Type B pancreatic cell (in vitro differentiated cells): ENCODE measurements around the gene AKAP13. TPM values are rescaled to one million over a fixed set of nuclear protein-coding genes. Genes with fewer than 3 reads are reported as not detected.

Source experiments
- DNase-seq: peaks from one replicate; pipeline ENCODE4 v3.0.0; 2021; ENCODE audit warnings: mixed read lengths; ENCODE audit not compliant: unreplicated experiment; ENCODE audit errors: extremely low spot score
- H3K27ac Mint-ChIP-seq: 2 replicates; pipeline ENCODE4 v1.8.0; 2021; ENCODE audit warnings: mild to moderate bottlenecking, mixed read lengths
- H3K27me3 Mint-ChIP-seq: 2 replicates; pipeline ENCODE4 v1.8.0; 2021; ENCODE audit warnings: mixed read lengths
- H3K36me3 Mint-ChIP-seq: 2 replicates; pipeline ENCODE4 v1.8.0; 2021; ENCODE audit warnings: mixed read lengths
- H3K4me1 Mint-ChIP-seq: one replicate; pipeline ENCODE4 v1.8.0; 2021; ENCODE audit warnings: mixed read lengths; ENCODE audit not compliant: unreplicated experiment
- H3K4me3 Mint-ChIP-seq: 2 replicates; pipeline ENCODE4 v1.8.0; 2021; ENCODE audit warnings: mild to moderate bottlenecking, mixed read lengths
- H3K9me3 Mint-ChIP-seq: 2 replicates; pipeline ENCODE4 v1.8.0; 2021; ENCODE audit warnings: mixed read lengths
- total RNA-seq: library from RNA; stranded (reverse); gene quantifications from 2 replicates; pipeline ENCODE4 v1.2.1, GENCODE V29; 2021; ENCODE audit warnings: low replicate concordance
- TF ChIP-seq, protein P1 (sequence below): fragments of 200-600 bp; sonication (generic); conservative IDR thresholded peaks from 2 replicates; pipeline ENCODE4 v1.5.0; 2021; ENCODE audit warnings: antibody characterized with exemption, mild to moderate bottlenecking

The AKAP13 gene
- total RNA-seq, 1 donor from 2014 or later = 75.7 TPM

DNA sequence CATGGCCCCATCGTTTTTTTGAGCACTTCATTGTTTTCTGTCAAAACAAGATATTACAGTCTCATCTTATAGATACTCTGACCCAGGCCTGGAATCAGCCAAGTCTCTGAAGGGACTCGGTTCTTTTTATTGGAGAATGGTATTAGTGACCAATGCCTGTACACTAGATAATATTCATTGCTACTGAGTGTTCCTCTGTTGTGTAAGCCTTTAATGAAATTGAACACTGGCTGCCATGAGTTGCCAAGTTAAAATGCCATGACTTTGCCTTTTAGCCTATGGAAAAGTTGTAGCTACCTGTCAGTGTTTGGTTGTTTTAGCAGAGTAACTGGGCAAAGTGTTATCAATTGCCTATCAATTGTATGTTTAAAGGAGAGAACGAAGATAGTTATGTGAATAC is 134.0 kb downstream of the AKAP13 start:
- TF ChIP-seq, protein P1, sequence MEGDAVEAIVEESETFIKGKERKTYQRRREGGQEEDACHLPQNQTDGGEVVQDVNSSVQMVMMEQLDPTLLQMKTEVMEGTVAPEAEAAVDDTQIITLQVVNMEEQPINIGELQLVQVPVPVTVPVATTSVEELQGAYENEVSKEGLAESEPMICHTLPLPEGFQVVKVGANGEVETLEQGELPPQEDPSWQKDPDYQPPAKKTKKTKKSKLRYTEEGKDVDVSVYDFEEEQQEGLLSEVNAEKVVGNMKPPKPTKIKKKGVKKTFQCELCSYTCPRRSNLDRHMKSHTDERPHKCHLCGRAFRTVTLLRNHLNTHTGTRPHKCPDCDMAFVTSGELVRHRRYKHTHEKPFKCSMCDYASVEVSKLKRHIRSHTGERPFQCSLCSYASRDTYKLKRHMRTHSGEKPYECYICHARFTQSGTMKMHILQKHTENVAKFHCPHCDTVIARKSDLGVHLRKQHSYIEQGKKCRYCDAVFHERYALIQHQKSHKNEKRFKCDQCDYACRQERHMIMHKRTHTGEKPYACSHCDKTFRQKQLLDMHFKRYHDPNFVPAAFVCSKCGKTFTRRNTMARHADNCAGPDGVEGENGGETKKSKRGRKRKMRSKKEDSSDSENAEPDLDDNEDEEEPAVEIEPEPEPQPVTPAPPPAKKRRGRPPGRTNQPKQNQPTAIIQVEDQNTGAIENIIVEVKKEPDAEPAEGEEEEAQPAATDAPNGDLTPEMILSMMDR = no peak
- no peak for DNase-seq
- no peak overlapping the region for H3K4me3 Mint-ChIP-seq
- no peaks in the 10 kb centered on the region for H3K27me3 Mint-ChIP-seq
- no peaks in the 10 kb centered on the region for H3K9me3 Mint-ChIP-seq
- peaks cover 8% of the 10 kb centered on the region for H3K36me3 Mint-ChIP-seq
- peaks cover 18% of the 10 kb centered on the region for H3K4me1 Mint-ChIP-seq
- H3K27ac Mint-ChIP-seq = no peak overlapping the region

DNA sequence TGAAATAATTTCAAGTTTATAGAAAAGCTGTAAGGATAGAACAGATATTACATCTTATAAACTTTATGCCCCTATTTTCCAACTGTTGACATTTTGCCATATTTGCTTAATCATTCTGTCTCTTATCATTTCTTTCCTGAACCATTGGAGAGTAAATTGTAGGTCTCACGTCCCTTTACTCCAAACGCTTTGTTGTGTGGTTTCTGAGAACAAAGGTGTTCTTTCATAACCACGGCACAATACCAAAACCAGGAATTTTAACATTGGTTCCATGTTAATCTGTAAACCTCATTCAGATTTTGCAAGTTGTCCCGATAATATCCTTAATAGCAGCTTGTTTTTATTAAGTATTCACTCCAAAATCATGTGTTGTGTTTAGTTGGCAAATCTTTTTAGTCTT is 134.8 kb downstream of the AKAP13 start:
- H3K27me3 Mint-ChIP-seq = no peaks in the 10 kb centered on the region
- H3K4me3 Mint-ChIP-seq = no peak overlapping the region

DNA sequence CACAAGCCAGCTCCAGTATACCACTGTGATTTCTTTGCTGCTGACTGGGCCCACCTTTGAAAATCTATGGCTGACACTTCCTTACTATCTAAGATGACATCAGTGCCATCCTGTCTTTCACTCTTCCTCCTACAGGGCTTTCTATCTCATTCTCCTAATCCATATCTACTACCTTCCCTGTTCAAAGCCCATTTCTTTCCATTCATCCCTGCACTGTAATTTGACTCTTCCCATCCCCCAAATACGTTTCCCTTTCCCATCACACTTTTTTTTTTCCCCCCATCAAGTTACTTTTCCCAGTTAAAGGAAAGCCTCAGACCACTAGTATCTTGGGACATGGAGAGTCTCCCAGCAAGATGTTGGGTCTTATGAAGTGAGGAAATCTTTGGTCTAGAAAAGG is 136.7 kb downstream of the AKAP13 start:
- Mint-ChIP-seq H3K36me3 (peaks cover 11% of the 10 kb centered on the region), H3K4me1 (peaks cover 13% of the 10 kb centered on the region), H3K27ac (no peak overlapping the region), H3K27me3 (no peaks in the 10 kb centered on the region), H3K9me3 (no peaks in the 10 kb centered on the region), H3K4me3 (no peak overlapping the region)
- TF ChIP-seq, protein P1 = no peak
- DNase-seq = no peak

More for the DNA sequence above, 134.8 kb downstream of the AKAP13 start:
- peaks cover 13% of the 10 kb centered on the region for H3K4me1 Mint-ChIP-seq
- DNase-seq = no peak
- peaks cover 8% of the 10 kb centered on the region for H3K36me3 Mint-ChIP-seq
- TF ChIP-seq, protein P1 = no peak
- no peak overlapping the region for H3K27ac Mint-ChIP-seq
- no peaks in the 10 kb centered on the region for H3K9me3 Mint-ChIP-seq

DNA sequence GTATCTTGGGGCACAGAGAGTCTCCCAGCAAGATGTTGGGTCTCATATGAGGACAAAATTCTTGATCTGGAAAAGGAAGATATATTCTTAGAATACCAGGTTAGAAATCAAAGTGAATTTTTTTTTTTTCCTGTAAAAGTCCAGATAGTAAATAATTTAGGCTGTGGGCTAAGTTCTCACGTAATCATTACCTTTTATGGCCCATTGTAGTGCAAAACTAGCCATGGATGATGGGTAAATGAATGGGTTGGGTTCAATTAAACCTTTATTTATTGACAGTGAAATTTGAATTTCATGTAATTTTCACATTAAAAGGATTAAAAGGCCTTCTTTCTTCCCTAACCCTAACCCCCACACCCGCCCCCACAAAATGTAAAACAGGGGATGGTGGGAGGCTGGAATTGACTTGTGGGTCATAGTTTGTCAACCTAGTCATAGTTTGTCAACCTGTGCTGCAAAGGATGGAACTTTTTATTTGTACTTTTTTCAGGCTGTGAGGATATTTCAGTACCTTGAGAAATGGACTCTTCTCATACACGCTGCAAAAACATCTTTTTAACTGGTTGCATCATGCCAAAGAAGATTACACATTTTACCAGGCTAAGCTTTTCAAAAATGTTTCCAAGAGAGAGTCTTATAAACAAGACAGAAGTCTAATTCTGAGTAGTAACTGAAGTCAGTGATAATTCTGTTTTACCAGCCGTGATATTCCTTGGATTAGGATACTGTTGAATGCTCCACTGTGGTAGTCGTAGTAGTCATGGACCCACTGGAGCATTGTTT is 138.8 kb downstream of the AKAP13 start:
- Mint-ChIP-seq H3K4me3 (no peak overlapping the region), H3K4me1 (peaks cover 12% of the 10 kb centered on the region), H3K27me3 (no peaks in the 10 kb centered on the region), H3K9me3 (no peaks in the 10 kb centered on the region), H3K27ac (no peak overlapping the region), H3K36me3 (peaks cover 20% of the 10 kb centered on the region)
- TF ChIP-seq, protein P1 = no peak
- DNase-seq = no peak

DNA sequence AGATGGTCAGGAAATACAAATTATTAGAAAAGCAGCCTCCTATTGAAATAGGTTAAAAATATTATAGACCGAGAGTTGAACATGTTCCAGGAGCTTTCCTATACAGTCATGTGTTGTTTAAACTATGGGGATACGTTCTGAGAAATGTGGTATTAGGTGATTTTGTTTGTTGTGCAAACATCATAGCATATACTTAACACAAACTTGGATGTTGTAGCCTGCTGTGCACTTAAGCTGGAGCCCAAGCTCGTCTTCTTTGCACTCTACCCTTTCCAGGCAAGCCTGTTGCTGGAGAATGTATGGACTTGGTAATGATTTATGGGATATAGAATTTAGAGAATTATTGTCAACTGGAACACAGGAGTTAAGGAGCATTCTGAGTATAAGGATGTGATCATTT is 140.2 kb downstream of the AKAP13 start:
- Mint-ChIP-seq H3K4me1 (peaks cover 11% of the 10 kb centered on the region), H3K4me3 (no peak overlapping the region), H3K36me3 (peaks cover 24% of the 10 kb centered on the region), H3K27me3 (no peaks in the 10 kb centered on the region), H3K9me3 (no peaks in the 10 kb centered on the region), H3K27ac (no peak overlapping the region)
- no peak for DNase-seq
- TF ChIP-seq, protein P1 = no peak
